Middle frontal gyrus (tissue), 1 donor: ENCODE results near the gene TRAF3IP1.
"Not testable (repeated sequence)": the region's sequence is repeated elsewhere in the genome, so short reads cannot be mapped to it uniquely, and the experiment has no call there.

Experiments used
- DNase-seq: peaks from one replicate; pipeline ENCODE4 v3.0.0-alpha.2; 2015; ENCODE audit warnings: low spot score; ENCODE audit errors: extremely low spot score

The TRAF3IP1 gene

GRCh38 chr2:238338710-238339394 is 18.5 kb downstream of the TRAF3IP1 start:
- DNase-seq = no peak

GRCh38 chr2:238339395-238339780 is 19.1 kb downstream of the TRAF3IP1 start:
- DNase-seq = no peak

- no peak for DNase-seq
These were observed 19.5 kb downstream of the TRAF3IP1 start for GRCh38 chr2:238339814-238340213.

- DNase-seq = no peak
These were observed 21.2 kb downstream of the TRAF3IP1 start for GRCh38 chr2:238341536-238341935.

GRCh38 chr2:238344035-238344434 is 23.7 kb downstream of the TRAF3IP1 start:
- DNase-seq = no peak

- no peak for DNase-seq
These were observed 24.2 kb downstream of the TRAF3IP1 start for GRCh38 chr2:238344517-238344916.

GRCh38 chr2:238345297-238345968 is 25.1 kb downstream of the TRAF3IP1 start:
- no peak for DNase-seq

- DNase-seq = no peak
These were observed 26.2 kb downstream of the TRAF3IP1 start for GRCh38 chr2:238346544-238346943.

GRCh38 chr2:238350150-238350897 is 30.0 kb downstream of the TRAF3IP1 start:
- DNase-seq = no peak

- no peak for DNase-seq
These were observed 31.0 kb downstream of the TRAF3IP1 start for GRCh38 chr2:238351315-238351714.

- DNase-seq = no peak
These were observed 32.0 kb downstream of the TRAF3IP1 start for GRCh38 chr2:238352361-238352760.

- DNase-seq = no peak
These were observed 38.5 kb downstream of the TRAF3IP1 start for GRCh38 chr2:238358769-238359168.

- DNase-seq = no peak
These were observed 39.1 kb downstream of the TRAF3IP1 start for GRCh38 chr2:238359403-238359802.

- DNase-seq = no peak
These were observed 41.6 kb downstream of the TRAF3IP1 start for GRCh38 chr2:238361877-238362276.

GRCh38 chr2:238362626-238363025 is 42.3 kb downstream of the TRAF3IP1 start:
- no peak for DNase-seq

- DNase-seq = no peak
These were observed 49.3 kb downstream of the TRAF3IP1 start for GRCh38 chr2:238369591-238370040.

GRCh38 chr2:238370094-238370822 is 49.9 kb downstream of the TRAF3IP1 start:
- no peak for DNase-seq

- DNase-seq = no peak
These were observed 50.6 kb downstream of the TRAF3IP1 start for GRCh38 chr2:238370823-238371372.

- DNase-seq = not testable (repeated sequence)
These were observed 52.0 kb downstream of the TRAF3IP1 start for GRCh38 chr2:238372277-238372676.

- DNase-seq = no peak
These were observed 56.6 kb downstream of the TRAF3IP1 start for GRCh38 chr2:238376884-238377391.
